Lung (tissue), 12 donors: ENCODE results near the gene RALBP1. TPM values are rescaled to one million over a fixed set of nuclear protein-coding genes. Genes with fewer than 3 reads are reported as not detected.
"Not testable (repeated sequence)": the region's sequence is repeated elsewhere in the genome, so short reads cannot be mapped to it uniquely, and the experiment has no call there.

Experiments used
- ATAC-seq: fragments of 200-7000 bp; cut with Tn5 transposase; one replicate; pipeline ENCODE4 v1.9.1; 2020; ENCODE audit warnings: moderate number of reproducible peaks; ENCODE audit not compliant: insufficient read depth, low FRiP score
- DNase-seq, 3 donors: peaks; one replicate each; pipeline ENCODE4 v3.0.0-alpha.2; 2013 to 2017
- H3K27ac ChIP-seq, 2 donors: one replicate each; pipeline ENCODE4 v1.5.1; 2013; ENCODE audit warnings: mild to moderate bottlenecking in 2 of 2, moderate library complexity in 2 of 2, control low read depth in 1 of 2, inconsistent platforms in 1 of 2, low read depth in 1 of 2, low read length in 1 of 2
- H3K27me3 ChIP-seq, 3 donors: one replicate each; pipeline ENCODE4 v1.5.1; 2013; ENCODE audit warnings: low read length in 2 of 3; ENCODE audit not compliant: control insufficient read depth in 3 of 3, insufficient read depth in 3 of 3
- H3K36me3 ChIP-seq, 4 donors: one replicate each; pipeline ENCODE4 v1.5.1; 2013; ENCODE audit warnings: low read length in 4 of 4, mild to moderate bottlenecking in 1 of 4, moderate library complexity in 1 of 4; ENCODE audit not compliant: control insufficient read depth in 4 of 4, insufficient read depth in 4 of 4
- H3K4me1 ChIP-seq, 5 donors: one replicate each; pipeline ENCODE4 v1.5.1; 2013; ENCODE audit warnings: low read length in 5 of 5, mild to moderate bottlenecking in 2 of 5, moderate library complexity in 1 of 5; ENCODE audit not compliant: control insufficient read depth in 5 of 5, insufficient read depth in 5 of 5
- H3K4me3 ChIP-seq: one replicate; pipeline ENCODE4 v1.5.1; 2013; ENCODE audit warnings: mild to moderate bottlenecking, control low read depth, moderate library complexity
- H3K9ac ChIP-seq, 2 donors: one replicate each; pipeline ENCODE4 v1.5.1; 2013; ENCODE audit warnings: low read length in 2 of 2, control low read depth in 1 of 2; ENCODE audit not compliant: insufficient read depth in 1 of 2
- H3K9me3 ChIP-seq, 4 donors: one replicate each; pipeline ENCODE4 v1.5.1; 2013; ENCODE audit warnings: low read length in 3 of 4, mild to moderate bottlenecking in 1 of 4, moderate library complexity in 1 of 4; ENCODE audit not compliant: control insufficient read depth in 4 of 4, insufficient read depth in 3 of 4
- WGBS, 2 donors: extraction: QIAGEN DNeasy Blood & Tissue Kit; methylation state at CpG; one replicate each; pipeline ENCODE4 v1.1.7; 2013; 5-methylcytosine and 5-hydroxymethylcytosine counted together
- polyA plus RNA-seq, 2 donors: library from polyadenylated mRNA; stranded (reverse); fragments of 200-250 nt; gene quantifications; one replicate each; pipeline ENCODE4 v1.2.1, GENCODE V29; 2013
- total RNA-seq, 2 donors: library from RNA; depleted of rRNA in 1 of 2; stranded (reverse); fragments of >200 nt in 1 of 2; gene quantifications; one replicate each; pipeline ENCODE4 v1.2.1, GENCODE V29; 2014 to 2021
- TF ChIP-seq, protein P1 (sequence below): IDR thresholded peaks from 2 replicates; pipeline ENCODE4 v1.5.1; 2012; ENCODE audit warnings: mild to moderate bottlenecking; ENCODE audit errors: control extremely low read depth, extremely low read depth
- donor health status: control.
- donor health status: control.
- donor health status: Bipolar disorder and iron deficiency.
- donor health status: healthy.
- donor health status: DM: yes; HTN: yes; CAD: no.

The RALBP1 gene
- total and polyA plus RNA-seq, 4 donors, result 19.8 to 58.2 (median 33.5) TPM

DNA sequence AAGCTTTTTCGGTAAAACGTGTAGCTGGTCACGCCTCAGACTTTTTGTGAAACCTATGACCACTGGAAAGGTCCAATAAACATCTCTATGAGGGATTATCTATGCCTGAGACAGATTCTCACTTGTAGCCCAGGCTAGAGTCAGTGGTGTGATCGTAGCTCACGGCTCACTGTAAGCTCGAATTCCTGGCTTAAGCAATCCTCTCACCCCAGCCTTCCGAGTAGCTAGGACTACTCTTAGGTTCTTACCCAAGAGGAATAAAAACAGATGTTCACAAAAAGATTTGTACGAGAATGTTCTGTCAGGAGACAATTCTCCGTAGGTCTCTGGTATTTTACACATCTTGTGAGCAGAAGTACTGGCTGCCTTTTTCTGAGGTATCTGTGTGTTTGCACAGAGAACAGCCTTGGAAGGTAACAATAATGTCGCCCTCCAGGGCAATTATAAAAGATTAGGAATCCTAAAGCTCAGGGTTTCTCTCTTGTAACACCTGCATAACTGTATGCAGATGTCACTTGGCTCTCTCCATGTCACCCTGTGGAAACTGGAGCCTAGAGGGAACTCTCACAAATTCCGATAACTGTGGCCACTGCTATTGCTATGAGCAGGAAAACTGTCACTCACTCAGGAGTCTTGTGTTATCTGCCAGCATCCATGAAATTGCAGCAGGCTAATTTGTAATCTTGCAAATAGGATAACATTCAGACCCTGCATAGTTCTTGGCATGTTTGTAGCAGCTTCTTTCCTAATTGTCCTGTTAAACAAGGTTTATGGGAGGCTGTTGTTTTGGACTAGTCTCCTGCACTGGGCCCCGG is 25.5 kb upstream of the RALBP1 start:
- DNase-seq (no peak), ATAC-seq (no peak)
- H3K27me3 ChIP-seq, result no peaks in the 10 kb centered on the region
- no peak overlapping the region for H3K9ac ChIP-seq
- H3K9me3 ChIP-seq, result peaks cover 0 to 7% (median 0%) of the 10 kb centered on the region in 4 donors
- TF ChIP-seq, protein P1, sequence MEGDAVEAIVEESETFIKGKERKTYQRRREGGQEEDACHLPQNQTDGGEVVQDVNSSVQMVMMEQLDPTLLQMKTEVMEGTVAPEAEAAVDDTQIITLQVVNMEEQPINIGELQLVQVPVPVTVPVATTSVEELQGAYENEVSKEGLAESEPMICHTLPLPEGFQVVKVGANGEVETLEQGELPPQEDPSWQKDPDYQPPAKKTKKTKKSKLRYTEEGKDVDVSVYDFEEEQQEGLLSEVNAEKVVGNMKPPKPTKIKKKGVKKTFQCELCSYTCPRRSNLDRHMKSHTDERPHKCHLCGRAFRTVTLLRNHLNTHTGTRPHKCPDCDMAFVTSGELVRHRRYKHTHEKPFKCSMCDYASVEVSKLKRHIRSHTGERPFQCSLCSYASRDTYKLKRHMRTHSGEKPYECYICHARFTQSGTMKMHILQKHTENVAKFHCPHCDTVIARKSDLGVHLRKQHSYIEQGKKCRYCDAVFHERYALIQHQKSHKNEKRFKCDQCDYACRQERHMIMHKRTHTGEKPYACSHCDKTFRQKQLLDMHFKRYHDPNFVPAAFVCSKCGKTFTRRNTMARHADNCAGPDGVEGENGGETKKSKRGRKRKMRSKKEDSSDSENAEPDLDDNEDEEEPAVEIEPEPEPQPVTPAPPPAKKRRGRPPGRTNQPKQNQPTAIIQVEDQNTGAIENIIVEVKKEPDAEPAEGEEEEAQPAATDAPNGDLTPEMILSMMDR, result no peak
- no peak overlapping the region for H3K4me3 ChIP-seq
- 69 to 73% methylated on average over 12 of the region's 12 CpGs for WGBS, 2 donors
- no peak overlapping the region for H3K27ac ChIP-seq
- H3K4me1 ChIP-seq, result no peaks in the 10 kb centered on the region
- H3K36me3 ChIP-seq, result no peaks in the 10 kb centered on the region

DNA sequence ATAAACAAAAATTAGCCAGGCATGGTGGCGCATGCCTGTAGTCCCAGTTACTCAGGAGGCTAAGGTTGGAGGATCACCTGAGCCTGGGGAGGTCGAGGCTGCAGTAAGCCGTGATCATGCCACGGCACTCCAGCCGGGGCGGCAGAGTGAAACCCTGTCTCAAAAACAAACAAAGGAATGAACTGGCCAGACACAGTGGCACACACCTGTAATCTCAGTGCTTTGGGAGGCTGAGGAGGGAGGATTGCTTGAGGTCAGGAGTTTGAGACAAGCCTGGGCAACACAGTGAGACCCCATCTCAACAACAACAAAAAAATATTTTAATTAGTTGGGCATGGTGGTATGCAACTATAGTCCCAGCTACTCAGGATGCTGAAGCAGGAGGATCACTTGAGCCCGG is 24.4 kb upstream of the RALBP1 start:
- H3K27me3 ChIP-seq, H3K9me3 ChIP-seq, H3K4me3 ChIP-seq, H3K9ac ChIP-seq, H3K4me1 ChIP-seq, H3K27ac ChIP-seq, ATAC-seq, DNase-seq, H3K36me3 ChIP-seq: not testable (repeated sequence)
- 93 to 95% methylated on average over 7 of the region's 7 CpGs for WGBS, 2 donors

- H3K9me3 ChIP-seq, result peaks cover 0 to 13% (median 2%) of the 10 kb centered on the region in 4 donors
- H3K36me3 ChIP-seq, result no peaks in the 10 kb centered on the region
- 87 to 89% methylated on average over 2 of the region's 2 CpGs for WGBS, 2 donors
- TF ChIP-seq, protein P1, result no peak
- H3K4me3 ChIP-seq, result no peak overlapping the region
- H3K27me3 ChIP-seq, result no peaks in the 10 kb centered on the region
- no peak overlapping the region for H3K27ac ChIP-seq
- H3K4me1 ChIP-seq, result no peaks in the 10 kb centered on the region
- ATAC-seq, result no peak
- no peak overlapping the region for H3K9ac ChIP-seq
- DNase-seq, result no peak
These were observed 22.0 kb upstream of the RALBP1 start for GRCh38 chr18:9453283-9453682.

DNA sequence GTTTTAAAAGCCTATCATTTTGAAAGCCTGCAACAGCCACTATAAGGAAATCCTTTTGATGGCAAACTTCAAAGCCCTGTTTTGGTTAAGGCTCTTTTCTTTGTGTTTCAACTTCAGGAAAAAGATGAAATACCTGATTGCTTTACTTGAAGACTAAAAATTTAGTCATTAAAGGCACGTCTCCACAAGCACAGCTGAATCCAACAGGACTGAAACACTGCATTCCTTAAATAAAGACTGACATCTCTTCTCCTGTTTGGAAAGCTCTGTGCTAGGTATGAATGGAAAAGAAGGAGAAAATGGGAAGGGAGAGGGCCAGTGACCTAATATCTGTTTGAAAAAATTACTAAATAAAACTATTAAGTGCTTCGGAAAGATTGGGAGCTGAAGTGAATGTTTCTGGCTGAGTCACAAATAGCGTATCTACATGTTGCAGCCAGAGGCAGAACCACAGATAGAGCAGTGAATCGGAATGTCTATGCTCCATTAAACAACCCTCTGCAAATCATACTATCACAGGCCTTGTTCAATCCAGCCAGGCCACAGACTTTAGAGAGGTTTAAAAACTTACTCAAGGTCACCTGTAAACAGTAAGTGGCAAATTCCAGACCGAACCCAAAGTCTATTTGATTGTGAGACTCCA is 21.1 kb upstream of the RALBP1 start:
- no peak overlapping the region for H3K27ac ChIP-seq
- ATAC-seq, result no peak
- H3K9me3 ChIP-seq, result peaks cover 0 to 13% (median 2%) of the 10 kb centered on the region in 4 donors
- peak in 1 of 3 donors; percentile 18 for DNase-seq
- no peaks in the 10 kb centered on the region for H3K4me1 ChIP-seq
- H3K9ac ChIP-seq, result no peak overlapping the region
- H3K36me3 ChIP-seq, result no peaks in the 10 kb centered on the region
- H3K4me3 ChIP-seq, result no peak overlapping the region
- TF ChIP-seq, protein P1, result no peak
- WGBS, 2 donors, result 74 to 75% methylated on average over 5 of the region's 5 CpGs
- no peaks in the 10 kb centered on the region for H3K27me3 ChIP-seq
